GM18907 (cell line): ENCODE results near the gene TRIO.

ENCODE experiments used
- ATAC-seq: cut with Tn5 transposase; IDR thresholded peaks from one replicate; pipeline ENCODE4 v1.9.1; 2021; ENCODE audit warnings: mild to moderate bottlenecking, moderate library complexity; ENCODE audit not compliant: unreplicated experiment

TRIO gene

DNA sequence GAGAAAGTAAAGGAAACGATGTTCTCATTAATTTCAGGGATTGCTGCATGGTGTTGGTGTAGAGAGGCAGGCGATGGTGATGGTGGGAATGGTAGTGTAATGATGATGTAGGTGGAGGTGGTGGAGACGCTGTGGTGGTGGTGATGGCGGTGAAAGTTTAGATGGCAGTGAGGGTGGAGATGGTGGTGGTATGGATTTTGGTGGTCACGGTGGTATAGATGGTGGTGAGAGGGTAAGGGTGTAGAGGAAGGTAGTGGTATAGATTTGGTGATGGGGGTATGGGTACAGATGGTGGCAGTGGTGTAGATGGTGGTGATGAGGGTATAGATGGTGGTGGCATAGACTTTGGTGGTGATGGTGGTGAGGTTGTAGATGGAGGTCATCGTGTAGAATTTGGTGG, 259.3 kb downstream of the TRIO start:
- no peak for ATAC-seq

- ATAC-seq = no peak
Measured at GRCh38 chr5:14404780-14405179, 261.6 kb downstream of the TRIO start.

DNA sequence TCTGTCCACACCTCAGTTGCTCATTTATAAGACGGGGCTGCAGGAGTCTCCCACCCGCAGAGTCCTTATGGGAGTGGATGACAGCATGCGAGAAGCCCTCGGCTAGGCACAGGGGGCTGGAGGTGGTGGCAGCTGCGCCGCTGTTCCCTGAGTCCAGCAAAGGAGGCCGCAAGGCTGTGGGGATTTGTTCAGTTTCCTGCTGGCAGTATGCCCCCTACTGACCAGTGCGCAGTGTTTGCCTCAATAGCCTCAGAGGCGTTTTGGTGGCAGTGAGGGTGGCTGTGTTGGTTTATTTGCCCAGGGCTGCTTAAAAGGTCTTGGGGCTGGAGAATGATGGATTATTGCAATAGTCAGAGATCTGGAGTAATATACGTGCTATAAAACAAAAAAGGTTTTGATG, 262.1 kb downstream of the TRIO start:
- no peak for ATAC-seq

DNA sequence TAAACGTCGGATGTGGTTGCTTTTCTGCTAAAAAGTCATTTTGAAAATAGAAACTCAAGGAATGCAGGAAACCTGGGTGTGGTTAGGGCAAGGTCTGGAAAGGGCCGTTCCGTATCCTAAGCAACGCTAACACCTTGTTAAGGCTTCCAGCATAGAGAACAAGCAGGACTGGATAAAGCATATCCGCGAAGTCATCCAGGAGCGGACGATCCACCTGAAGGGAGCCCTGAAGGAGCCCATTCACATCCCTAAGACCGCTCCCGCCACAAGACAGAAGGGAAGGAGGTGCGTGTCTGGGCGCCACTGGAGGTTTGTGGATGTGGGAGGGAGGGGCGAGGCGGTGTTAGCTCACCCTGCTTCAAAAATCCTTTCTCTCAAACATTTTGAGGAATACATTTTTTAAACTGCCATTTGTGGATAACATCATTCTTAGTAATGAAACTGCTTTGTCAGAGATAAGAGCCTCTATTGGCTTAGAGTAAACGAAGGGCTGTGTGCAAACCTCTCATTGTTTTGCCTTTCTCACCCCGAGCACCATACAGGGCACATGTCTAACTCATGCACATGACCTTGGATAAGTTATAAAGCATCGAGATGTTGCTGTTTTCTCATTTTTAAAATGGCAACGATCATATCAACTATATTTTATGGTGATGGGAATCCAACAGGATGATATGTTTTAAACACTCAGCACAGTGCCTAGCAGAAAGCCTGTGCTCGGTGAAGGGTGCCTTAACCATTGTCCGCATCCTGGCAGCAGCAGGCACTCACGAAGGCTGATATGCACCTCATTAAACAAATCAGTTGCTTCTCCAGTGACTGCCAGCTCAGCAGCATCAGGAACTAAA, 262.8 kb downstream of the TRIO start:
- no peak for ATAC-seq

DNA sequence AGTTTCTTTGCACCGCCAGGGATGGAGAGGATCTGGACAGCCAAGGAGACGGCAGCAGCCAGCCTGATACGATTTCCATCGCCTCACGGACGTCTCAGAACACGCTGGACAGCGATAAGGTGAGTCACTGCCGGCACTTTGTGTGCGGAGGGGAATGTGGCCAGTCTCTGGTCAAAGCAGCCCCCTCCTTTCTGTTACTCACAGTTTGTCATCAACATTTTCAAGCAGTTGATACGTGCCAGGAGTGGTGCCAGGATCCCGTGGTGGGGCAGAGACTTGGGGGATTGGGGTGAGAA, 263.4 kb downstream of the TRIO start:
- ATAC-seq = no peak

- no peak for ATAC-seq
Measured at GRCh38 chr5:14407051-14407450, 263.9 kb downstream of the TRIO start.

GRCh38 chr5:14407746-14408175, 264.6 kb downstream of the TRIO start:
- no peak for ATAC-seq

DNA sequence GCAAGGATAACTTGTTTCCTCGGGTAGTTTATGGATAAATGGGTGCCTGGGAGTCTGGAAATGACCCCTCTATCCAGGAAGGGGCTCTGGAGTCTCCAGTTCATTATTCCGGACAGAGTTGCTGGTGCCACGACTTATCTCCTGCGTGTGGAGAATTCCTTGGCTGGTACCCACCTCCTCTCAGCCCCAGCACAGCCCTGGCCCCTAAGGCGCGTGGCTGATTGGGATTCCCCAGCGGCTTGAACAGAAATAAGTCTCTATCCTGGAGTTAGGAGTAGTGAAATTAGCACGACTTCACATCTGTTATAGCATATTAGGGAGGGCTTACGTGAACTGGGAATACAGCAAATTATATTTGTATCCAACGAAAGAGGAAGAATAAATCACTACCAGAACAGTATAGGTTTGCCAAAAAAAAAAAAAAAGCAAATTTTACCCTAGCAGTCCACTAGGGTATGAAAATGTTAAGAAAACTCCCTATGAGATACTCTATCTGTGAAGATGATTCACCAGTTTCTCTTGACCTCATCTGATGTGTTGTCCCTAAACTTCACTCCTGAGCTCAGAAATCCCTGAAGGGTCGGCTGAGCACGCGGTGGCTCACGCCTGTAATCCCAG, 265.9 kb downstream of the TRIO start:
- ATAC-seq = no peak

DNA sequence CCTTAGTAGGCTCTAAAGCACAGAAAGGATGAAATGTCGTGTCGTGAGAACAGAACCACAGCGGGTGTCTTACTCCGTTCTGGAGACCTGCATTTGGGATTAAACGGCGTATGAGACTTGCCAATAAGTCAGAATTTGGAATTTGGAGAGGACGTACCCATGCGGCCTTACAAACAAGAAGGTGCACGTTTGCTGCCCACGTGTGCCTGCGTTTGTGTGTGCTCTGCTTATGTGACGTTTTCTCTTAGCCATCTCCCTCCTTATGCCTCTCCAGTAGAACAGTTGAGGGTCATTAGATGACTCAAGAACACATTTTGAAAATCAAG, 266.9 kb downstream of the TRIO start:
- no peak for ATAC-seq

GRCh38 chr5:14410394-14411201, 267.5 kb downstream of the TRIO start:
- no peak for ATAC-seq

GRCh38 chr5:14411216-14411615, 268.1 kb downstream of the TRIO start:
- ATAC-seq = no peak

DNA sequence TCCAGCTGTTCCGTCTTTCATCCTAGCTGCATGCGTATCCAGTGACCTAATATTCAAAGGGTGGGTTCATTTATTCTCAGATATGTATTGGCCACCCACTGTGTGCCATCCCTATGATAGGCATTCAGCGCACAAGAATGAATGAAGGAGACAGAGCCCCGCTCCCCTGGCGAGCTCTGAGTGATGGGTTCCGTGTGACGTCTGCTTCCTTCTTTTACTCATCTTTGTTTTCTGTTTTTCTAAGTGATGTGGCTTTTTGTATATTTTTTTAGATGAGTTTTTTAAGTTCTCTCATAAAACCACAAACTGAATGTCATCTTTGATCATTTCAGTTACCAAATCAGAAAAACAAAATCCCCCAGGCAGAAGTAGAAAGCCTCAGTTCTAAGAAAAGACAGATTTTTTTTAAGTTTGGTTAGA, 270.2 kb downstream of the TRIO start:
- no peak for ATAC-seq

GRCh38 chr5:14414007-14414406, 270.9 kb downstream of the TRIO start:
- ATAC-seq = no peak

DNA sequence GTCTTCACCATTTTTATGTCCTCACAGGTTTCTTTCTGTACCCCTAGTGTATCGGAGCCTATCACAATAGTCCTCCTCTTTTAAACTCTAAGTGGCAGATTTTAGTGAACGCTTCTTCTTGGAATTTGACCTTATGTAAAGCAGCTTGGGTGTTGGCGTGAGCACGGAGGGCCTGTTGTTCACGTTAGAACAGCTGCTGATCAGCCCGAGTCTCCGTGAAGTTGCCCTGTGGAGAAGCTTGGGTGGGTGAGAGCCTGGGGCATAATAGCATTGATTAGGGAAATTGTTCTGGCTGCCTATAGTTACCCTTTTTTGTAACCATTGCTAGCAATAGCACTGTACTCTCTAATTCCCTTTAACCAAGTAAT, 271.5 kb downstream of the TRIO start:
- no peak for ATAC-seq

DNA sequence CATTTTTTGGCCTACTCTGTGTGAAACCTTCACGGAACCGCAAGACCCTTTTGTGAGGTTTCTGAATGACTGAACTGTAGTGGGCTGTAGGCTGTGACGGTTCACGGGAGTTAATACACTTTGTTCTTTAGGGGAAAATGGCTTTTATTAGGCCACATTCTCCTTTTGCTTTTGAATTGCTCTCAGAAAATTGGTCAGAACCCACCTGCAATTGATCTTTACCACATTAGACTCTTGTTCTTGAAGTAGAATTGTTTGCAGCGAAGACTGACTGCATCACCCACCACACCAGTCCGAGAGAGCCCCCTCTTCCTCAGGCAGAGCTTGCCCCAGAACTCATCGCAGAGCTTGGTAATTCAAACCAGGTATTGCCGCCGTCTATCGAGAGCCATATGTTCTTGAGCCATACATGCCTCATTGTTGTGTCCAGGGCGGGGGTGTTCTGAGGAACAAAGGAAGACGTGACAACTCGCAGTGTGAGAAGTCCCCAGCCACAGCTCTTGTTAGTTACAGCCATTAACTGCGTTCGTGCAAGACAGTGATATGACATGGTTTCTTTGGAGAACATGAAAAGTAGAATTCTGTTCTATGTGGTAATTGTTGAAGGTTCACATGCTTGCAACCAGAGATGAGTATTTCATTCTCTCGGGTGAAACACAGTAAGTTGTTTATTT, 272.0 kb downstream of the TRIO start:
- ATAC-seq = peak; percentile 47

DNA sequence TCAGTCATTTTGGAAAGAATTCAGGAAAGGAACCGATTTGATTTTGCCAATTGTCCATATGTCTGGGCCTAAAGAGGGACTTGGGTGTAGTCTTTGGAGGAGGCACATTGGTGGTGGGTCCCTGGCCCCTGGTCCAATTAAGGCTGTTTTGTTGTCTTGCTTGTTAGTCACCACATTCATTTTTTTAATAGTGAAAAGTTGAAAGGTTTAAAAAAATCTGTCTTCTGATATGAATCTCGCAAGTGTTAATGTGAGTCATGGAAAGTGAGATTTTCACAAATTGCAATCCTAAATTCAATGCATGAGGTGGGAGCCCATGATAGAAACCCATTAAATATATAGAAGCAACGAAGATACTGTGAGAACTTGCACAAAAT, 272.5 kb downstream of the TRIO start:
- ATAC-seq = no peak

DNA sequence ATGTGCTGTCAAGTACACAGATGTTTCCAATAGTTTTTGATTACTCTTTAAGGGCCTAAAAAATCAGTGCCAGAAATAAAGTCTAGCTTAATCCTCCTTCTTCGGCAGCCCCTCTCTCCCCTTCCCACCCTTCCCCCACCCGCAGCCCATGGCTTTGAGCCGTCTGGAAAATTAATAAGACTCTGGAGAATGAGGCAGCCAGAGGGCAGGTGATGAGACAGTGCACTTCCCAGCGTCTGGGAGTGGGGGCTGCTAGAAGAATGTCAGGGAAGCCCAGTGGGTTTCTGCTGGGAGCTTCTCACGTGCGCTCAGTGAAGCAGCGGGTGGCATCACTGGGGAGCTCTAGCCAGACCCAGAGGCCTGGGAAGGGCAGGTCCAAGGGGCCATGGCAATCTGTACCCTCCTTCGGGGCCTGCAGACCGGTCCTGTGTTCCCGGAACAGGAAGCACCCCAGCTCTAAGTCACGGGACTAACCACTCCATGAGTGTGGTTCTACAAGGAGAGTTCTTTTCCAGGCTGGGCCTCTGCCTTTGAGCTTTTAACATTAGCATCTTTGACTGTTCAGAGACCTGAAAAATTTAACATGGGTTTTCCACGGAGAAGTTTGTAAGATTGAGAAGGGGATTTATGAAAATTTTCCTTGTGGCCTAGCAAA, 273.6 kb downstream of the TRIO start:
- ATAC-seq = no peak

DNA sequence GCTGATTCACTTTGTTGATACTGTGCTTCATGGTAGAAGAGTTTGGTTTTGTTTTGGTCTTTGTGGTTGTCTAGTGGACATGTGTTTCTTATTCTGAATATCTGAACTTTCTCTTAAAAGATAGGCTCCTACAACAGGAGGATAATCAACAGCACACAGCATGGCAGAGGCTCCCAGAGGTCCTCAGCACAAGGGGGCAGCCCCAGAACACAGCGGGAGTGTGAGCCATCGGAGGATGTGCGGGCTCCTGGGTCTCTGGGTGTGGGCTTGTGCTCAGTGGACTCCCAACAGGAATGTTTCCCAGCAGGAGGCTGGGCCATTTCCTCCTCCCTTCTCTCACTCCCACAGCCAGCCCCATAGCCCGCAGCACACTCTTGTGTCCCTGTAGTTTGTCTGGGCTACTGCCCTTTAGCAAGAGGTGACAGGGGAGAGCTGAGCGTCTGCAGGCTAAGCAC, 274.2 kb downstream of the TRIO start:
- no peak for ATAC-seq

- no peak for ATAC-seq
Measured at GRCh38 chr5:14417792-14418765, 274.9 kb downstream of the TRIO start.

- no peak for ATAC-seq
Measured at GRCh38 chr5:14419686-14420085, 276.5 kb downstream of the TRIO start.
